HEK293 (cell line): ENCODE measurements around the gene UBE2M.

ENCODE experiments used
- BCL11B ChIP-seq: fragments of 450-650 bp; formaldehyde crosslinking; IDR thresholded peaks from 2 replicates; pipeline ENCODE4 v1.5.1; 2016; ENCODE audit warnings: low read depth, missing biosample characterization, missing genetic modification characterization
- OVOL3 ChIP-seq: fragments of 450-650 bp; formaldehyde crosslinking; IDR thresholded peaks from 2 replicates; pipeline ENCODE4 v1.5.1; 2016; ENCODE audit warnings: missing biosample characterization, missing genetic modification characterization
- SCRT2 ChIP-seq: fragments of 450-650 bp; formaldehyde crosslinking; IDR thresholded peaks from 2 replicates; pipeline ENCODE4 v1.5.1; 2016; ENCODE audit warnings: missing biosample characterization, missing genetic modification characterization
- ZBTB7A ChIP-seq: fragments of 450-650 bp; formaldehyde crosslinking; IDR thresholded peaks from 2 replicates; pipeline ENCODE4 v1.5.1; 2016; ENCODE audit warnings: low read depth, missing biosample characterization, missing genetic modification characterization
- ZNF132 ChIP-seq: fragments of 450-650 bp; formaldehyde crosslinking; IDR thresholded peaks from 2 replicates; pipeline ENCODE4 v1.5.1; 2017; ENCODE audit warnings: missing biosample characterization, missing genetic modification characterization, borderline replicate concordance
- ZNF239 ChIP-seq: fragments of 450-650 bp; formaldehyde crosslinking; IDR thresholded peaks from 2 replicates; pipeline ENCODE4 v1.5.1; 2016; ENCODE audit warnings: missing biosample characterization, missing genetic modification characterization
- ZNF24 ChIP-seq: fragments of 450-650 bp; formaldehyde crosslinking; IDR thresholded peaks from 2 replicates; pipeline ENCODE4 v1.5.1; 2016; ENCODE audit warnings: missing biosample characterization, missing genetic modification characterization
- ZNF292 ChIP-seq: fragments of 450-650 bp; formaldehyde crosslinking; IDR thresholded peaks from 2 replicates; pipeline ENCODE4 v1.5.1; 2016; ENCODE audit warnings: low read depth, missing biosample characterization, missing genetic modification characterization, borderline replicate concordance
- ZNF391 ChIP-seq: fragments of 450-650 bp; formaldehyde crosslinking; IDR thresholded peaks from 2 replicates; pipeline ENCODE4 v1.5.1; 2016; ENCODE audit warnings: low read depth, missing biosample characterization, missing genetic modification characterization, borderline replicate concordance
- ZNF404 ChIP-seq: fragments of 450-650 bp; formaldehyde crosslinking; IDR thresholded peaks from 2 replicates; pipeline ENCODE4 v1.5.1; 2017; ENCODE audit warnings: missing biosample characterization, missing genetic modification characterization
- ZNF416 ChIP-seq: fragments of 450-650 bp; formaldehyde crosslinking; IDR thresholded peaks from 2 replicates; pipeline ENCODE4 v1.5.1; 2016; ENCODE audit warnings: missing biosample characterization, missing genetic modification characterization
- ZNF423 ChIP-seq: fragments of 450-650 bp; formaldehyde crosslinking; IDR thresholded peaks from 2 replicates; pipeline ENCODE4 v1.5.1; 2016; ENCODE audit warnings: missing biosample characterization, missing genetic modification characterization
- ZNF549 ChIP-seq: fragments of 450-650 bp; IDR thresholded peaks from 2 replicates; pipeline ENCODE4 v1.5.1; 2018; ENCODE audit warnings: missing biosample characterization, missing genetic modification characterization, mild to moderate bottlenecking, inconsistent platforms, moderate library complexity
- ZNF571 ChIP-seq: fragments of 450-650 bp; formaldehyde crosslinking; IDR thresholded peaks from 2 replicates; pipeline ENCODE4 v1.5.0; 2017; ENCODE audit warnings: missing biosample characterization, missing genetic modification characterization
- ZNF654 ChIP-seq: fragments of 450-650 bp; formaldehyde crosslinking; IDR thresholded peaks from 2 replicates; pipeline ENCODE4 v1.5.1; 2016; ENCODE audit warnings: low read depth, missing biosample characterization, missing genetic modification characterization
- ZNF747 ChIP-seq: fragments of 450-650 bp; formaldehyde crosslinking; IDR thresholded peaks from 2 replicates; pipeline ENCODE4 v1.5.1; 2016; ENCODE audit warnings: missing biosample characterization, missing genetic modification characterization
- ZNF768 ChIP-seq: fragments of 450-650 bp; formaldehyde crosslinking; IDR thresholded peaks from 2 replicates; pipeline ENCODE4 v1.5.1; 2018; ENCODE audit warnings: missing biosample characterization, mild to moderate bottlenecking, missing genetic modification characterization
- ZNF777 ChIP-seq: fragments of 450-650 bp; formaldehyde crosslinking; IDR thresholded peaks from 2 replicates; pipeline ENCODE4 v1.5.1; 2017; ENCODE audit warnings: missing biosample characterization, missing genetic modification characterization, borderline replicate concordance
- ZNF785 ChIP-seq: fragments of 450-650 bp; formaldehyde crosslinking; IDR thresholded peaks from 2 replicates; pipeline ENCODE4 v1.5.1; 2016; ENCODE audit warnings: missing biosample characterization, missing genetic modification characterization
- ZNF792 ChIP-seq: fragments of 450-650 bp; formaldehyde crosslinking; IDR thresholded peaks from 2 replicates; pipeline ENCODE4 v1.5.1; 2016; ENCODE audit warnings: missing biosample characterization, missing genetic modification characterization
- ZNF830 ChIP-seq: fragments of 450-650 bp; IDR thresholded peaks from 2 replicates; pipeline ENCODE4 v1.5.0; 2018; ENCODE audit warnings: missing biosample characterization, missing genetic modification characterization, low read depth, mild to moderate bottlenecking, moderate library complexity
- ZNF843 ChIP-seq: fragments of 450-650 bp; formaldehyde crosslinking; IDR thresholded peaks from 2 replicates; pipeline ENCODE4 v1.5.1; 2016; ENCODE audit warnings: missing biosample characterization, missing genetic modification characterization
- ZSCAN16 ChIP-seq: fragments of 450-650 bp; formaldehyde crosslinking; IDR thresholded peaks from 2 replicates; pipeline ENCODE4 v1.5.1; 2016; ENCODE audit warnings: missing biosample characterization, missing genetic modification characterization
- TF ChIP-seq, protein P1 (sequence below): fragments of 450-650 bp; formaldehyde crosslinking; IDR thresholded peaks from 2 replicates; pipeline ENCODE4 v1.5.1; 2016; ENCODE audit warnings: missing biosample characterization, missing genetic modification characterization
- TF ChIP-seq, protein P2 (sequence below): fragments of 450-650 bp; formaldehyde crosslinking; IDR thresholded peaks from 2 replicates; pipeline ENCODE4 v1.5.1; 2016; ENCODE audit warnings: missing biosample characterization, missing genetic modification characterization
- TF ChIP-seq, protein P3 (sequence below): fragments of 450-650 bp; formaldehyde crosslinking; IDR thresholded peaks from 2 replicates; pipeline ENCODE4 v1.5.1; 2016; ENCODE audit warnings: missing biosample characterization, missing genetic modification characterization
- TF ChIP-seq, protein P4 (sequence below): fragments of 450-650 bp; formaldehyde crosslinking; IDR thresholded peaks from 2 replicates; pipeline ENCODE4 v1.5.1; 2016; ENCODE audit warnings: missing biosample characterization, missing genetic modification characterization, low read depth
- TF ChIP-seq, protein P5 (sequence below): fragments of 450-650 bp; formaldehyde crosslinking; IDR thresholded peaks from 2 replicates; pipeline ENCODE4 v1.5.1; 2016; ENCODE audit warnings: missing biosample characterization, missing genetic modification characterization
- TF ChIP-seq, protein P6 (sequence below): fragments of 450-650 bp; formaldehyde crosslinking; IDR thresholded peaks from 2 replicates; pipeline ENCODE4 v1.5.1; 2016; ENCODE audit warnings: missing biosample characterization, missing genetic modification characterization

Gene UBE2M

DNA sequence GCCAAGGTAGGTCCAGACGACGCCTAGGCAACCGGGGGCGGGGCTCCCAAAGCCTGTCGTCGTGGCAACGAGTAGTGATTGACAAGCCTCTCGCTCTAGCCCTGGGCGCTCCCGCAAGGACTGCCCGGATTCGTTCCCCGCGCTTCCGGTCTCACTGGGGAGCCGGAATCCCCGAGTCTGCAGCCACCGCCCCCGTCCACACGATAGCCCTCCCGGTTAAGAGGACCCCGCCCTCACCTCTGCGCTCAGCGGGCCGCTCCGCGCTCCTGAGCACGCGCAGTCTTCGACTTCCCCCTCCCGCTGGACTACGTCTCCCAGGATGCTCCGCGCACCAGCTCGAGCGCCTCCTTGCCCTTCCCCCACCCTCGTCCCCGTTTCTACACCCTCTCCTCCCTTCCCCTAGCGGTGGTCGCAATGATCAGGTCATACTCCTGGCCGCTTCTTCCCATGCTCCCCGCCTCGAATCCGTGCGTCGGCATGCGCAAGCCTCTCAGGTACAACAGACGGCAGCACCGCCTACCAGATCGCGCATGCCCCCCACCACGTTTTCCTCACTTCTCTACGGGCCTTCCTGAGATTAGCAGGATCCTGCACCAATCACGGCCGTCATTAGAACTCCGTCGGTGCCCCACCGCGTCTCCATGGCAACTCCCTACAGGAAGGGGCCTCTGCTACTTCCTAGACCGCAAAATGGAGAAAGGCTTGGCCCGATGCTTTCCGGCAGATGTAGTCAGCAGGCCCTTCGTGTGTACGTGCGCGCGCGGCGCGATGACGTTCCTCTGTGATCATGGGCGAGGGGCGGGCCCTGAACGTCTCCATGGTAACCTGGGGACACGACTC lies 14.6 kb upstream of the UBE2M start, which contains the start of gene MZF1 (continued):
- TF ChIP-seq ZNF777 (tag by site-specific recombination) (peak; percentile 100), ZNF416 (tag by site-specific recombination) (no peak), ZNF132 (tag by site-specific recombination) (no peak), ZSCAN16 (tag by site-specific recombination) (no peak), ZNF24 (tag by site-specific recombination) (peak; percentile 79), ZNF747 (tag by site-specific recombination) (no peak), ZNF292 (tag by site-specific recombination) (no peak), ZNF239 (tag by site-specific recombination) (0 out of 2 replicates have a peak, but pooled peaks have one; percentile 77), ZNF785 (tag by site-specific recombination) (no peak), ZNF768 (no peak), BCL11B (tag by site-specific recombination) (no peak), ZNF654 (tag by site-specific recombination) (no peak), ZNF843 (tag by site-specific recombination) (peak; percentile 79), ZBTB7A (peak; percentile 97), ZNF404 (no peak), ZNF549 (tag by site-specific recombination) (no peak), ZNF391 (tag by site-specific recombination) (peak; percentile 89; the same call in 1 of the 2 replicates), ZNF792 (peak; percentile 84; the same call in 1 of the 2 replicates), ZNF830 (no peak), ZNF423 (tag by site-specific recombination) (no peak), ZNF571 (tag by site-specific recombination) (no peak), OVOL3 (0 out of 2 replicates have a peak, but pooled peaks have one; percentile 59), SCRT2 (tag by site-specific recombination) (no peak)
- TF ChIP-seq, protein P1, sequence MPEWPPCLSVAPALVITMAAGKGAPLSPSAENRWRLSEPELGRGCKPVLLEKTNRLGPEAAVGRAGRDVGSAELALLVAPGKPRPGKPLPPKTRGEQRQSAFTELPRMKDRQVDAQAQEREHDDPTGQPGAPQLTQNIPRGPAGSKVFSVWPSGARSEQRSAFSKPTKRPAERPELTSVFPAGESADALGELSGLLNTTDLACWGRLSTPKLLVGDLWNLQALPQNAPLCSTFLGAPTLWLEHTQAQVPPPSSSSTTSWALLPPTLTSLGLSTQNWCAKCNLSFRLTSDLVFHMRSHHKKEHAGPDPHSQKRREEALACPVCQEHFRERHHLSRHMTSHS (tag by site-specific recombination): no peak
- TF ChIP-seq, protein P2, sequence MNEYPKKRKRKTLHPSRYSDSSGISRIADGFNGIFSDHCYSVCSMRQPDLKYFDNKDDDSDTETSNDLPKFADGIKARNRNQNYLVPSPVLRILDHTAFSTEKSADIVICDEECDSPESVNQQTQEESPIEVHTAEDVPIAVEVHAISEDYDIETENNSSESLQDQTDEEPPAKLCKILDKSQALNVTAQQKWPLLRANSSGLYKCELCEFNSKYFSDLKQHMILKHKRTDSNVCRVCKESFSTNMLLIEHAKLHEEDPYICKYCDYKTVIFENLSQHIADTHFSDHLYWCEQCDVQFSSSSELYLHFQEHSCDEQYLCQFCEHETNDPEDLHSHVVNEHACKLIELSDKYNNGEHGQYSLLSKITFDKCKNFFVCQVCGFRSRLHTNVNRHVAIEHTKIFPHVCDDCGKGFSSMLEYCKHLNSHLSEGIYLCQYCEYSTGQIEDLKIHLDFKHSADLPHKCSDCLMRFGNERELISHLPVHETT (tag by site-specific recombination): peak; percentile 85
- TF ChIP-seq, protein P3, sequence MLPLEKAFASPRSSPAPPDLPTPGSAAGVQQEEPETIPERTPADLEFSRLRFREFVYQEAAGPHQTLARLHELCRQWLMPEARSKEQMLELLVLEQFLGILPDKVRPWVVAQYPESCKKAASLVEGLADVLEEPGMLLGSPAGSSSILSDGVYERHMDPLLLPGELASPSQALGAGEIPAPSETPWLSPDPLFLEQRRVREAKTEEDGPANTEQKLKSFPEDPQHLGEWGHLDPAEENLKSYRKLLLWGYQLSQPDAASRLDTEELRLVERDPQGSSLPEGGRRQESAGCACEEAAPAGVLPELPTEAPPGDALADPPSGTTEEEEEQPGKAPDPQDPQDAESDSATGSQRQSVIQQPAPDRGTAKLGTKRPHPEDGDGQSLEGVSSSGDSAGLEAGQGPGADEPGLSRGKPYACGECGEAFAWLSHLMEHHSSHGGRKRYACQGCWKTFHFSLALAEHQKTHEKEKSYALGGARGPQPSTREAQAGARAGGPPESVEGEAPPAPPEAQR (tag by site-specific recombination): peak; percentile 97
- TF ChIP-seq, protein P4, sequence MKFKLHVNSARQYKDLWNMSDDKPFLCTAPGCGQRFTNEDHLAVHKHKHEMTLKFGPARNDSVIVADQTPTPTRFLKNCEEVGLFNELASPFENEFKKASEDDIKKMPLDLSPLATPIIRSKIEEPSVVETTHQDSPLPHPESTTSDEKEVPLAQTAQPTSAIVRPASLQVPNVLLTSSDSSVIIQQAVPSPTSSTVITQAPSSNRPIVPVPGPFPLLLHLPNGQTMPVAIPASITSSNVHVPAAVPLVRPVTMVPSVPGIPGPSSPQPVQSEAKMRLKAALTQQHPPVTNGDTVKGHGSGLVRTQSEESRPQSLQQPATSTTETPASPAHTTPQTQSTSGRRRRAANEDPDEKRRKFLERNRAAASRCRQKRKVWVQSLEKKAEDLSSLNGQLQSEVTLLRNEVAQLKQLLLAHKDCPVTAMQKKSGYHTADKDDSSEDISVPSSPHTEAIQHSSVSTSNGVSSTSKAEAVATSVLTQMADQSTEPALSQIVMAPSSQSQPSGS (tag by site-specific recombination): no peak; the same call in 1 of the 2 replicates
- TF ChIP-seq, protein P5, sequence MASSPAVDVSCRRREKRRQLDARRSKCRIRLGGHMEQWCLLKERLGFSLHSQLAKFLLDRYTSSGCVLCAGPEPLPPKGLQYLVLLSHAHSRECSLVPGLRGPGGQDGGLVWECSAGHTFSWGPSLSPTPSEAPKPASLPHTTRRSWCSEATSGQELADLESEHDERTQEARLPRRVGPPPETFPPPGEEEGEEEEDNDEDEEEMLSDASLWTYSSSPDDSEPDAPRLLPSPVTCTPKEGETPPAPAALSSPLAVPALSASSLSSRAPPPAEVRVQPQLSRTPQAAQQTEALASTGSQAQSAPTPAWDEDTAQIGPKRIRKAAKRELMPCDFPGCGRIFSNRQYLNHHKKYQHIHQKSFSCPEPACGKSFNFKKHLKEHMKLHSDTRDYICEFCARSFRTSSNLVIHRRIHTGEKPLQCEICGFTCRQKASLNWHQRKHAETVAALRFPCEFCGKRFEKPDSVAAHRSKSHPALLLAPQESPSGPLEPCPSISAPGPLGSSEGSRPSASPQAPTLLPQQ: peak; percentile 89
- TF ChIP-seq, protein P6, sequence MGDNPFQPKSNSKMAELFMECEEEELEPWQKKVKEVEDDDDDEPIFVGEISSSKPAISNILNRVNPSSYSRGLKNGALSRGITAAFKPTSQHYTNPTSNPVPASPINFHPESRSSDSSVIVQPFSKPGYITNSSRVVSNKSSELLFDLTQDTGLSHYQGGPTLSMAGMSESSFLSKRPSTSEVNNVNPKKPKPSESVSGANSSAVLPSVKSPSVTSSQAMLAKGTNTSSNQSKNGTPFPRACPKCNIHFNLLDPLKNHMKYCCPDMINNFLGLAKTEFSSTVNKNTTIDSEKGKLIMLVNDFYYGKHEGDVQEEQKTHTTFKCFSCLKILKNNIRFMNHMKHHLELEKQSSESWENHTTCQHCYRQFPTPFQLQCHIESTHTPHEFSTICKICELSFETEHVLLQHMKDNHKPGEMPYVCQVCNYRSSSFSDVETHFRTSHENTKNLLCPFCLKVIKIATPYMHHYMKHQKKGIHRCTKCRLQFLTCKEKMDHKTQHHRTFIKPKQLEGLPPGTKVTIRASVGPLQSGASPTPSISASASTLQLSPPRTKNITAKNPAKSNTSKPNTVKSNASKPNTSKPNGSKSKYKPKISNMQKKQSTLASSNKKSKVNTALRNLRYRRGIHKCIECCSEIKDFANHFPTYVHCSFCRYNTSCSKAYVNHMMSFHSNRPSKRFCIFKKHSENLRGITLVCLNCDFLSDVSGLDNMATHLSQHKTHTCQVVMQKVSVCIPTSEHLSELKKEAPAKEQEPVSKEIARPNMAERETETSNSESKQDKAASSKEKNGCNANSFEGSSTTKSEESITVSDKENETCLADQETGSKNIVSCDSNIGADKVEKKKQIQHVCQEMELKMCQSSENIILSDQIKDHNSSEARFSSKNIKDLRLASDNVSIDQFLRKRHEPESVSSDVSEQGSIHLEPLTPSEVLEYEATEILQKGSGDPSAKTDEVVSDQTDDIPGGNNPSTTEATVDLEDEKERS (tag by site-specific recombination): no peak
